Measurements from ENCODE around the gene DARS1.

- no peak for TF ChIP-seq HMG20B (CRISPR knock-in tag; conservative IDR thresholded peaks at IDR 0.05)
- no peak for TF ChIP-seq ZBTB7A (CRISPR knock-in tag; IDR thresholded peaks at IDR 0.05)
- no peak for TF ChIP-seq TFAP4 (IDR thresholded peaks at IDR 0.05; ENCODE audit: borderline replicate concordance, low read depth)
- no peak for TF ChIP-seq ZNF333 (CRISPR knock-in tag; IDR thresholded peaks at IDR 0.05; ENCODE audit: borderline replicate concordance)
- no peak for TF ChIP-seq PITX1 (CRISPR knock-in tag; IDR thresholded peaks at IDR 0.05)
- no peak for TF ChIP-seq CTCF (CRISPR knock-in tag; IDR thresholded peaks at IDR 0.05)
- TF ChIP-seq CHD4 (IDR thresholded peaks at IDR 0.05; ENCODE audit: borderline replicate concordance, low read length), result no peak
- TF ChIP-seq ZNF792 (CRISPR knock-in tag; IDR thresholded peaks at IDR 0.05), result no peak
- TF ChIP-seq ARID4A (CRISPR knock-in tag; IDR thresholded peaks at IDR 0.05; ENCODE audit: borderline replicate concordance), result no peak
- TF ChIP-seq POLR2A (IDR thresholded peaks at IDR 0.05; ENCODE audit: insufficient read depth in 1 of 2, low read depth in 2 of 2, low read length in 2 of 2), result no peak
- no peak for TF ChIP-seq ARID3A (IDR thresholded peaks at IDR 0.05; ENCODE audit: low read depth, low read length)
- no peak for TF ChIP-seq RFX5 (IDR thresholded peaks at IDR 0.05; ENCODE audit: low read depth, low read length)
- no peak for TF ChIP-seq DPF2 (CRISPR knock-in tag; IDR thresholded peaks at IDR 0.05; ENCODE audit: borderline replicate concordance, low read depth)
- no peak for TF ChIP-seq CEBPZ (IDR thresholded peaks at IDR 0.05; ENCODE audit: low read length)
These were observed 22.9 kb downstream of the DARS1 start for GRCh38 chr2:135962366-135963123.
